ENCODE results near the gene ZNF618. TPM values are rescaled to one million over a fixed set of nuclear protein-coding genes. Genes with fewer than 3 reads are reported as not detected.
A peak's percentile ranks its signal among the peaks of the same experiment; 100 is the strongest.

ZNF618 gene
- total RNA-seq, 4 donors from 2014 or later = 2.1 to 6.2 (median 4.1) TPM

- TF ChIP-seq EP300 (IDR thresholded peaks at IDR 0.05) (no peak), CTCF (IDR thresholded peaks at IDR 0.05) (no peak), POLR2A (IDR thresholded peaks at IDR 0.05) (no peak), POLR2AphosphoS5 (IDR thresholded peaks at IDR 0.05) (no peak)
- Histone ChIP-seq H3K4me3 (no peak overlapping the region), H3K27ac (no peak overlapping the region), H3K4me1 (peaks cover 0 to 52% (median 20%) of the 10 kb centered on the region in 3 donors), H3K36me3 (peaks cover 0 to 16% of the 10 kb centered on the region in 2 donors), H3K9me3 (no peaks in the 10 kb centered on the region), H3K27me3 (no peaks in the 10 kb centered on the region)
- no peak for ATAC-seq
- no CpG with 5 or more reads among the region's 3 CpGs for WGBS, 2 donors (ENCODE audit: low coverage in 1 of 2)
Observed at GRCh38 chr9:113991714-113992113, 115.6 kb downstream of the ZNF618 start.

- TF ChIP-seq EP300 (IDR thresholded peaks at IDR 0.05) (no peak), CTCF (IDR thresholded peaks at IDR 0.05) (no peak), POLR2AphosphoS5 (IDR thresholded peaks at IDR 0.05) (no peak), POLR2A (IDR thresholded peaks at IDR 0.05) (no peak)
- peaks cover 0 to 52% (median 20%) of the 10 kb centered on the region in 3 donors for H3K4me1 ChIP-seq
- ATAC-seq = no peak
- peak overlapping the region in 1 of 4 donors; percentile 20 for H3K27ac ChIP-seq
- H3K9me3 ChIP-seq = no peaks in the 10 kb centered on the region
- no peak overlapping the region for H3K4me3 ChIP-seq
- WGBS, 2 donors (ENCODE audit: low coverage in 1 of 2) = 71 to 86% methylated on average over 1 of the region's 15 CpGs
- peaks cover 0 to 16% of the 10 kb centered on the region in 2 donors for H3K36me3 ChIP-seq
- no peaks in the 10 kb centered on the region for H3K27me3 ChIP-seq
Observed at GRCh38 chr9:113992276-113992951, 116.3 kb downstream of the ZNF618 start.

GRCh38 chr9:113992994-113993393 lies 116.9 kb downstream of the ZNF618 start:
- peaks cover 0 to 16% of the 10 kb centered on the region in 2 donors for H3K36me3 ChIP-seq
- TF ChIP-seq EP300 (IDR thresholded peaks at IDR 0.05) (no peak), POLR2AphosphoS5 (IDR thresholded peaks at IDR 0.05) (no peak), POLR2A (IDR thresholded peaks at IDR 0.05) (no peak), CTCF (IDR thresholded peaks at IDR 0.05) (no peak)
- no peaks in the 10 kb centered on the region for H3K9me3 ChIP-seq
- WGBS, 2 donors (ENCODE audit: low coverage in 1 of 2) = 79 to 89% methylated on average over 5 of the region's 6 CpGs
- ATAC-seq = no peak
- H3K27ac ChIP-seq = peak overlapping the region in 1 of 4 donors; percentile 20
- peaks cover 0 to 52% (median 20%) of the 10 kb centered on the region in 3 donors for H3K4me1 ChIP-seq
- H3K27me3 ChIP-seq = no peaks in the 10 kb centered on the region
- H3K4me3 ChIP-seq = no peak overlapping the region

- Histone ChIP-seq H3K27me3 (no peaks in the 10 kb centered on the region), H3K4me3 (no peak overlapping the region), H3K9me3 (no peaks in the 10 kb centered on the region), H3K4me1 (peaks cover 0 to 46% (median 20%) of the 10 kb centered on the region in 3 donors), H3K36me3 (peaks cover 0 to 7% of the 10 kb centered on the region in 2 donors), H3K27ac (no peak overlapping the region)
- peak; percentile 49 for ATAC-seq
- 23 to 26% methylated on average over 7 to 10 of the region's 14 CpGs for WGBS, 2 donors (ENCODE audit: low coverage in 1 of 2)
- TF ChIP-seq EP300 (IDR thresholded peaks at IDR 0.05) = no peak
- no peak for TF ChIP-seq POLR2AphosphoS5 (IDR thresholded peaks at IDR 0.05)
- no peak for TF ChIP-seq POLR2A (IDR thresholded peaks at IDR 0.05)
- TF ChIP-seq CTCF (IDR thresholded peaks at IDR 0.05) = no peak
Observed at GRCh38 chr9:113993838-113994540, 117.9 kb downstream of the ZNF618 start.
